ENCODE results near the gene COL11A2.

DNA sequence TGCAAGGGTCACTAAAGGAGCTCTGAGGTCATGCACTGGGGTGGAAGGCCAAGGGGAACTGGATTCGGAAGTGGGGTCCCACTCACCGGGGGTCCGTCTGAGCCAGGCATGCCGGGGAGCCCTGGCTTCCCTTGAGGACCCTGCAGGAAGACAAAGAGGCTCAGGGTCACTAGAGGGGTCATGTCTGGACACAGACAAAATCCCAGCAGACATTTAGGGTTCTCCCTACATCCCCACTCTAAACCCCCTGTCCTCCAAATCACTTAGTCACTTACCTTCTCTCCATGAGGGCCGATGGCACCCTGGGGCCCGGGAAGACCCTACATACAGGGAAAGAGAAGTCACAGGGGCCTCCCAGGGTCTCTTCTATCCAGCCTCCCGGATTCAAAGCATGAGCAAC lies 15.4 kb downstream of the COL11A2 start:
- TF ChIP-seq CTCF (conservative IDR thresholded peaks at IDR 0.05; ENCODE audit: low read depth, low read length), result no peak
- TF ChIP-seq EZH2phosphoT487 (IDR thresholded peaks at IDR 0.05; ENCODE audit: borderline replicate concordance, low read length), result no peak
- no peak for TF ChIP-seq EZH2 (IDR thresholded peaks at IDR 0.05; ENCODE audit: low read length, unreplicated experiment)

All from PC-3 (cell line).